RKO (cell line): Measurements from ENCODE around the gene IGLL1.
"Not testable (repeated sequence)": the region's sequence is repeated elsewhere in the genome, so short reads cannot be mapped to it uniquely, and the experiment has no call there.

ENCODE experiments used
- DNase-seq: peaks from one replicate; pipeline ENCODE4 v3.0.0-alpha.2; 2016; ENCODE audit warnings: low spot score

IGLL1 gene

DNA sequence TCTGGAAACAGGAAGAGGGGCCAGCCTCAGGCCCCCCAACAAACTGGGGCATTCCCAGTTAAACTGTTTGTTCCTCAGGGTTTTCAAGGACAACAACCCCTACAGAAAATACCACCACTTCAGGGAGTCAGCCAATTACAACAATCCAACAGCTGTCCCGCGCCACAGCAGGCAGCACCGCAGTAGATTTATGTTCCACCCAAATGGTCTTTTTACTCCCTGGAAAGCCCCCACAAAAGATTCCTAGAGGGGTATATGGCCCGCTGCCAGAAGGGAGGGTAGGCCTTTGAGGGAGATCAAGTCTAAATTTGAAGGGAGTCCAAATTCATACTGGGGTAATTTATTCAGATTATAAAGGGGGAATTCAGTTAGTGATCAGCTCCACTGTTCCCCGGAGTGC lies 39.3 kb downstream of the IGLL1 start:
- DNase-seq: not testable (repeated sequence)

DNA sequence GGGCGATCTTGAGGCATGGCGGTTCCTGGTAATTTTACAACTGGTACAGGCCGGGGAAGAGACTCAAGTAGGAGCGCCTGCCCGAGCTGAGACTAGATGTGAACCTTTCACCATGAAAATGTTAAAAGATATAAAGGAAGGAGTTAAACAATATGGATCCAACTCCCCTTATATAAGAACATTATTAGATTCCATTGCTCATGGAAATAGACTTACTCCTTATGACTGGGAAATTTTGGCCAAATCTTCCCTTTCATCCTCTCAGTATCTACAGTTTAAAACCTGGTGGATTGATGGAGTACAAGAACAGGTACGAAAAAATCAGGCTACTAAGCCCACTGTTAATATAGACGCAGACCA lies 40.3 kb downstream of the IGLL1 start:
- DNase-seq: not testable (repeated sequence)

- DNase-seq: peak; percentile 74
Observed at GRCh38 chr22:23539135-23539838, 40.8 kb downstream of the IGLL1 start.

GRCh38 chr22:23538696-23539030 lies 41.4 kb downstream of the IGLL1 start:
- DNase-seq: not testable (repeated sequence)

DNA sequence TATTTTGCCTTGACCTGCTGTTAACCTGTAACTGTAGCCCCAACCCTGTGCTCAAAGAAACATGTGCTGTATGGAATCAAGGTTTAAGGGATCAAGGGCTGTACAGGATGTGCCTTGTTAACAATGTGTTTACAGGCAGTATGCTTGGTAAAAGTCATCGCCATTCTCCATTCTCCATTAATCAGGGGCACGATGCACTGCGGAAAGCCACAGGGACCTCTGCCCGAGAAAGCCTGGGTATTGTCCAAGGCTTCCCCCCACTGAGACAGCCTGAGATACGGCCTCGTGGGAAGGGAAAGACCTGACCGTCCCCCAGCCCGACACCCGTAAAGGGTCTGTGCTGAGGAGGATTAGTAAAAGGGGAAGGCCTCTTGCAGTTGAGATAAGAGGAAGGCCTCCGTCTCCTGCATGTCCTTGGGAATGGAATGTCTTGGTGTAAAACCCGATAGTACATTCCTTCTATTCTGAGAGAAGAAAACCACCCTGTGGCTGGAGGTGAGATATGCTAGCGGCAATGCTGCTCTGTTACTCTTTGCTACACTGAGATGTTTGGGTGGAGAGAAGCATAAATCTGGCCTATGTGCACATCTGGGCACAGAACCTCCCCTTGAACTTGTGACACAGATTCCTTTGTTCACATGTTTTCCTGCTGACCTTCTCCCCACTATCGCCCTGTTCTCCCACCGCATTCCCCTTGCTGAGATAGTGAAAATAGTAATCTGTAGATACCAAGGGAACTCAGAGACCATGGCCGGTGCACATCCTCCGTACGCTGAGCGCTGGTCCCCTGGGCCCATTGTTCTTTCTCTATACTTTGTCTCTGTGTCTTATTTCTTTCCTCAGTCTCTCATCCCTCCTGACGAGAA lies 42.0 kb downstream of the IGLL1 start:
- not testable (repeated sequence) for DNase-seq

DNA sequence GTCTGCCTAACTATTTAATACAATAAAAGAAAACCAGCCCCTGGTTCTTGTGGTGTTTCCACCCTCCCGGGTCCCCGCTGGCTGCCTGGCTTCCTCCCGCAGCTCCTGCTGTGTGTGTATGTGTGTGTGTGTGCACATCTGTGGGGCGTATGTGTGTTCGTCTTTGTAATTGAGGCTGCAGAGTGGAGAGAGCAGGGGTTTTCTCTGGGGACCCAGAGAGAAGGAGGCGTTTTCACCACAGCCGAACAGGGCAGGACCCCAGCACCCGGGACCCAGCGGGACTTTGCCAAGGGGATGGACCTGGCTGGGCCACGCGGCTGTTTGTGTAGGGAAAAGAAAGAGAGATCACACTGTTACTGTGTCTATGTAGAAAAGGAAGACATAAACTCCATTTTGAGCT lies 42.7 kb downstream of the IGLL1 start:
- no peak for DNase-seq

- no peak for DNase-seq
Observed at GRCh38 chr22:23536821-23537345, 43.2 kb downstream of the IGLL1 start.

GRCh38 chr22:23535790-23536661 lies 44.1 kb downstream of the IGLL1 start:
- not testable (repeated sequence) for DNase-seq

DNA sequence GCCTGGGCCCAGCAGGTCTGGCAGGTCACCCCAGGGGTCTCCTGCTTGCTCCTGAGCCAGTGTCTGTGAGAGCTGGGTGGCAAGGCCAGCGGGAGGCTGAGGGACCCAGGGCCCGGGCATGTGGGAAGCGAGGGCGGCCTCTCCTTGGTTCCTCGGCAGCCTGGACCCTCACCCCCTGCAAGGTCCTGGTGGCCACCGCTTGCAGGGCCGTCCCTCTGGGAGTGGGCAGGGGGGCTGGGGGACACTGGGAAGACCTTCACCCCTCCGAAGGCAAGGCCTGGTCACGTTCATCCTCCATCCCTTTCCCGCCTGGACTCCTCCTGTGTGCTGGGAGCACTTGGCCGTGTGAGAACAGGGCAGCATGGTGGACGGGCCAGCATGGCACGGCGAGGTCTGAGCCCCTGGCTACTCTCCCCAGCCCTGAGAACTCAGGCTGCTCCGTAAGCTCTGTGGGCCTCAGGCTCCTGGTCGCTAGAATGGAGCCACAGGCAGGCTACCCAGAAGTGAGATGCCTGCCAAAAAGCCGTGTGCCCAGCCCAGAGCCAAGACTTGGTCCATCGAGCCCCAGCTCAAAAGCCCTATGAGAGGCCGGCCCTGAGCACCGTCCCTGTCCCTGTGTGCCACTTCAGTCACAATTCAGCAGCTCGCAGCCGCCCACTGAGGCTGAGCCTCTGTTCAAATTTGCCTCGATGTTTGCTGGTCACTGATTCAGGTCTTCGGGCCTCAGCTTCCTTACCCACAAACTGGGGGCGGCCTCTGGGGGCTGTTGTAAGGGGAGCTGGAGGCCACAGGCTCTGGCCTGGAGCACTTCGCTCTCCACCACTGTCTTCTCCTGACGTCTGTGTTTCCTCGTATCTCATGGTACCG lies 45.0 kb downstream of the IGLL1 start:
- no peak for DNase-seq

GRCh38 chr22:23534201-23534850 lies 45.8 kb downstream of the IGLL1 start:
- no peak for DNase-seq

DNA sequence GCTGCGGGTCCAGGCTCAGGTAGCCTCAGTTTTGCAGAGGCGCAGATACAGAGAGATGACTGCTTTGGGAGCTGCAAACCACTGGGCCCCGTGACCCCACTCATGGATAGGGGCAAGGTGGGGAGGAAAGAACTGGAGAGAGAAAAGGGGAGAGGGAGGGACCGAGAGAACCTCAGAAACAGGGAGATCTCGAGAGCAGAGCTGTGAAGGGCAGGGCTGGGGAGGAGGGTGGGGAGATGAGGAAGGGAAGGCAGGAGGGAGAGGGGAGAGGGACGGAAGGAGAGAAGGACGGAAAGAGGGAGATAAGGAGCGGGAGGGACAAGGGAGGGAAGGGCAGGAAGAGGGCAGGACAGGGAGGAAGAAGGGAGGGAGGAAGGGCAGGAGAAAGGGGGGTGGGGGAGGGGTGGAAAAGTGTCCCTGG lies 46.3 kb downstream of the IGLL1 start:
- DNase-seq: no peak

DNA sequence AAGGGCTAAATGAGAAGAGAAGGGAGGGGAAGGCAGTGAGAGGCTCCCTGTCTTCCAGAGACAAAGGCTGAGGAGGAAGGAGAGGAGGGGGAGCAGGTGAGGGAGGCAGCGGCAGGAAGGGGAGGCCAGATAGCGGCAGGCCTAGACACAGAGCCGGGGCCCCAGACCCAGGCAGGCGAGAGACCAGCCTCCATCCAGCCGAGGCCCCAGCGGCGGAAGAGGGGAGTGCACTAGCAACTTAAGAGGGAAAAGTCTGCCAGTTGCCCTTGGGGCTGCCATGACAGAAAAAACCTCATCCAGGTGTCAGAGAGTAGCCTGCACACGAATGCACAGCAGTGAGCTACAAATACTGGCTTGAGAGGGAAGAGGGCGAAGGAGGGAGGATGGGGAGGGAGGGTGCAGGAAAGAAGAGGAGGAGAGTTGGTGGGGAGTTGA lies 46.7 kb downstream of the IGLL1 start:
- peak; percentile 36 for DNase-seq

- DNase-seq: no peak
Observed at GRCh38 chr22:23532731-23533130, 47.4 kb downstream of the IGLL1 start.

DNA sequence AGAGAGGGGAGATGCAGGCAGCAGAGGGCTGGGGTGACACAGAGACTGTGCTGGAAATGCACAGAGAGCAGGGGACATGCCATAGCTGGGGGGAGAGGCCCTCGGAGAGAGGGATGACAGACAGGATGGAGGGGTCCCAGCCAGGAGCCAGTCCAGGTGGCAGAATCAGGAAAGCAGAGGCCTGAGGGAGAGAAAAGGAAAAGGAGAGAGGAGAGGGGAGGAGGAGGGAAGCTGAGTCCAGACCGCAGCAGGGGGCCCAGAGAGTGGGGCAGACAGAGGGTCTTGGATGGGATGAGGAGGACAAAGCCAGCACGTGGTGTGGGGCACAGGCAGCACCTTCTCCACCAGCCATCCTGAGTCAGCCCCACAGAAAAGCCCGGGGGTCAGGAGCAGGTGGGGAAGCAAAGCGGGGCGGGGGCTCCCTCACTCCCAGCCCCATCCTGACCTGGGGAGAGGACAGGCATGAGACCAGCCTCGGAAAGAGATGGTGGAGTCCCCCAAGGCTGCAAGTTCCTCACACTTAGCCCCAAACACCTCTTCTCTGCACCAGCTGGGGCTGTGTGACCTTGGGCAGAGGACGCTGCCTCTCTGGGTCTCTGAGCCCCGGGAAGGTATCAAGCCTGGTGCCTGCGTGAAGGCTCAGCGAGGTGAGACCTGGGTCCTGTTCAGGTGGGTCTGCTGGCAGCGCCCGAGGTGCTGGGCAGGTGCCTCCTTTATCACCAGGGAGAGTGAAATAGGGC lies 48.0 kb downstream of the IGLL1 start:
- DNase-seq: no peak

GRCh38 chr22:23531283-23531956 lies 48.7 kb downstream of the IGLL1 start:
- DNase-seq: no peak

- no peak for DNase-seq
Observed at GRCh38 chr22:23530766-23531282, 49.3 kb downstream of the IGLL1 start.

DNA sequence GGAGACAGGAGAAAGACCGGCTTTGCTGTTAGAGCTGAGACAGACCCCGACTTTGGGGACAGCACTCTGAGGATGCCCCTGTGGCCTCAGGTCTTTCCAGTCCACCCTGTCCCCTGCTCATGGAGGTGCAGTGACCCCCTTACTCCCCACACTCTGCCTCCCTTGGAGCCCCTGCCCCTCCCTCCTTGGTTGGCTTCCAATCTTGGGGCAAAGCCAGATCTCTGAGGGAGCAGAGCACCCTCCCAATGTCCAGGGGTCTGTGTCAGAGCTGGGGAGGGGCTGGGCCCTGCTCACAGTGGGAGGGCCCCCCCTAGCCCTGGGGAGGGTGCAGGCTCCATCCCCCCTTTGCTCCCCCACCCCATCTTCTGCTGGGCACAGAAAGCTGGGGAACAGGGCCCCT lies 50.0 kb downstream of the IGLL1 start:
- DNase-seq: no peak

DNA sequence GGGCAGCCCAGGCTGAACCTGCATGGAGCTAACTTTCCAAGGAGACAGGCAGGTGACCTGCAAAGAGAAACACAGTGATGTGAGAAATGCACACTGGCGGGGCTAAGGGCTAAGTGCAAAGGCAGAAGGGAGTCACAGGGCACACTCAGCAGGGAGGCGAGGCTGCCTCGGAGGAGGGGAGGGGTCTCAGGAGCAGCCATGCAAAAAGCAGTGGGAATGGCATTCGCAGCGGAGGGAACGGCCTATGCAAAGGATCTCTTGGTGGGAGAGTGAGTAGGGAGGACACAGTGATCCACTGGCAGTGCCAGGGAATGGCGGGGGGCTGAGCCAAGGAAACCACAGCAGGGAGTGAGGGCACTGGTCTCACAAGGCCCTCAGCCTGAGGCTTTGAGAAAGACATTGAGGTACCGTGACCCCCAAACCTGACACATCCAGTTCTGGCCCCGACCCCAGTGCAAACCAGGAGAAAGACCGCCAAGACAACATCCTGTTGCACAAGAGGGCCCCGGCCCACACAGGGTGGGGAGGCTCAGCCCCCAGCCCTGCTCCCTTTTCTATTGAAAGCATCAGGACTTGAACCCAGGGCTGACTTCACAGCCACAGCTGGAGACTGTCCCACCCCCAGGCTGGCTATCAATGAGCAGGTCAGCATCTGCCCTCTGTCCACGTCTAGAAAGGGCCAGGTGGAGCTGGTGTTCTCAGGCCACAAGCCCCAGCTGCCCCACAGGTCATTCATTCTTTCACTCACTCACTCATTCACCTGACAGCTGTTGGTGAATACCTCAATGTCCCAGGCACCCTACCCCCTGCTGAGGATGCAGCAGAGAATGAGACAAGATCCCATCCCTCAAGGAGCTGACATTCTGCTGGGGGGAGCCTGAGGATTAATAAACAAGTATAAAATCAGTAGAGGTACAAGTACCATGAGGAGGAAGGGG lies 50.7 kb downstream of the IGLL1 start:
- no peak for DNase-seq
